GM23338 (cell line): ENCODE data around the gene CRACDL.

ENCODE experiments used
- EZH2 ChIP-seq: fragments of 200-600 bp; sonication (generic); IDR thresholded peaks from one replicate; pipeline ENCODE4 v1.8.0; 2017; ENCODE audit warnings: antibody characterized with exemption, mild to moderate bottlenecking, low read depth; ENCODE audit not compliant: unreplicated experiment
- POLR2AphosphoS5 ChIP-seq: IDR thresholded peaks from 2 replicates; pipeline ENCODE4 v1.6.1; 2016; ENCODE audit warnings: antibody characterized with exemption, low read depth
- ZNF114 ChIP-seq: fragments of 250-450 bp; sonication (Bioruptor Pico); IDR thresholded peaks from 2 replicates; pipeline ENCODE4 v1.5.0; 2020; ENCODE audit warnings: mild to moderate bottlenecking, moderate library complexity
- TF ChIP-seq, protein P1 (sequence below), 2 experiments: fragments of 200-600 bp in 1 of 2; sonication (generic) in 1 of 2; conservative IDR thresholded peaks; 2 replicates each; pipeline versions ENCODE4 v1.5.1 to v1.6.1; 2016 to 2017; ENCODE audit warnings: antibody characterized with exemption in 2 of 2, low read depth in 2 of 2, mild to moderate bottlenecking in 2 of 2, moderate library complexity in 1 of 2

DNA sequence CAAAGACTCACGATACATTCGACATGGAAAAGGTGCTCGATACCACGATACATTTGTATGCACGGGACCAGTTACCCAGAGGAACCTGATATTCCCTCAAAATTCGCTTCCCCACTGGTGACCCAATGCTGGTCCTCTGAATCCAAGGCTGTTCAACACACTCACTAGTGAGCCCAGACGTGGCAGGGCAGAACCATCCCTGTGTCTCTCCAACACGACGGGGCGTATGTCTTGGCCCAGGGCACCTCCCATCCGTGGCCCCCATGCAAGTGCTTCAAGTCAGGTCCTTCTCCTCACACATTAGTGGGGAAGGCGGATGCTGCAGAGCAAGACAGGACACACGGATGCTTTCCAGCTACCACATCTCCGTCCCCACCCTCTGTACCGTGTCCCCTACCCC, 6.1 kb downstream of the CRACDL start:
- TF ChIP-seq ZNF114 (CRISPR knock-in tag), result no peak
- TF ChIP-seq, protein P1, sequence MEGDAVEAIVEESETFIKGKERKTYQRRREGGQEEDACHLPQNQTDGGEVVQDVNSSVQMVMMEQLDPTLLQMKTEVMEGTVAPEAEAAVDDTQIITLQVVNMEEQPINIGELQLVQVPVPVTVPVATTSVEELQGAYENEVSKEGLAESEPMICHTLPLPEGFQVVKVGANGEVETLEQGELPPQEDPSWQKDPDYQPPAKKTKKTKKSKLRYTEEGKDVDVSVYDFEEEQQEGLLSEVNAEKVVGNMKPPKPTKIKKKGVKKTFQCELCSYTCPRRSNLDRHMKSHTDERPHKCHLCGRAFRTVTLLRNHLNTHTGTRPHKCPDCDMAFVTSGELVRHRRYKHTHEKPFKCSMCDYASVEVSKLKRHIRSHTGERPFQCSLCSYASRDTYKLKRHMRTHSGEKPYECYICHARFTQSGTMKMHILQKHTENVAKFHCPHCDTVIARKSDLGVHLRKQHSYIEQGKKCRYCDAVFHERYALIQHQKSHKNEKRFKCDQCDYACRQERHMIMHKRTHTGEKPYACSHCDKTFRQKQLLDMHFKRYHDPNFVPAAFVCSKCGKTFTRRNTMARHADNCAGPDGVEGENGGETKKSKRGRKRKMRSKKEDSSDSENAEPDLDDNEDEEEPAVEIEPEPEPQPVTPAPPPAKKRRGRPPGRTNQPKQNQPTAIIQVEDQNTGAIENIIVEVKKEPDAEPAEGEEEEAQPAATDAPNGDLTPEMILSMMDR (conservative IDR thresholded peaks at IDR 0.05; ENCODE audit: low read depth in 2 of 2), result no peak
- TF ChIP-seq POLR2AphosphoS5, result no peak
- TF ChIP-seq EZH2, result no peak
